AG09309 (cell line): ENCODE results near the gene GZMB.

Experiments
- DNase-seq: peaks from one replicate; pipeline ENCODE4 v3.0.0-alpha.2; 2010; ENCODE audit warnings: low read depth
- H3K4me3 ChIP-seq: 2 replicates; pipeline ENCODE4 v1.5.1; 2011; ENCODE audit warnings: mild to moderate bottlenecking, low read depth, low read length, moderate library complexity; ENCODE audit not compliant: control insufficient read depth
- CTCF ChIP-seq: IDR thresholded peaks from 2 replicates; pipeline ENCODE4 v1.5.1; 2011; ENCODE audit warnings: mild to moderate bottlenecking, low read depth, low read length, inconsistent platforms; ENCODE audit not compliant: insufficient read depth, control insufficient read depth; ENCODE audit errors: missing control alignments

GZMB gene

GRCh38 chr14:24632761-24633160 is 1.2 kb downstream of the GZMB start:
- TF ChIP-seq CTCF, result no peak
- no peak for DNase-seq
- H3K4me3 ChIP-seq, result no peak overlapping the region

GRCh38 chr14:24632336-24632735 is 1.7 kb downstream of the GZMB start:
- no peak overlapping the region for H3K4me3 ChIP-seq
- TF ChIP-seq CTCF, result no peak
- DNase-seq, result no peak

- no peak for TF ChIP-seq CTCF
- no peak for DNase-seq
Observed at GRCh38 chr14:24631749-24632335, 2.1 kb downstream of the GZMB start.

GRCh38 chr14:24630872-24631477 is 3.0 kb downstream of the GZMB start:
- peak; percentile 7 for DNase-seq
- no peak for TF ChIP-seq CTCF
- H3K4me3 ChIP-seq, result no peak overlapping the region

More at GRCh38 chr14:24631749-24632335, 2.1 kb downstream of the GZMB start:
- no peak overlapping the region for H3K4me3 ChIP-seq

GRCh38 chr14:24630087-24630871 is 3.7 kb downstream of the GZMB start:
- no peak for DNase-seq
- no peak for TF ChIP-seq CTCF
- H3K4me3 ChIP-seq, result no peak overlapping the region

- DNase-seq, result no peak
- no peak for TF ChIP-seq CTCF
- H3K4me3 ChIP-seq, result no peak overlapping the region
Observed at GRCh38 chr14:24629521-24629920, 4.5 kb downstream of the GZMB start.
